Keratinocyte (primary cell): Measurements from ENCODE around the gene PRPF6.

Experiments
- CTCF ChIP-seq, 3 experiments: IDR thresholded peaks in 1 of 3; conservative IDR thresholded peaks in 1 of 3; optimal IDR thresholded peaks in 1 of 3; 2 replicates in 2 of 3; 3 replicates in 1 of 3; pipeline versions ENCODE3 to v1.5.1; 2011; ENCODE audit warnings: low read length in 3 of 3, mild to moderate bottlenecking in 3 of 3, moderate library complexity in 2 of 3, control low read depth in 1 of 3, inconsistent platforms in 1 of 3; ENCODE audit not compliant: insufficient read depth in 2 of 3; ENCODE audit errors: extremely low read depth in 1 of 3
- EZH2 ChIP-seq: IDR thresholded peaks from one replicate; pipeline ENCODE4 v1.6.1; 2012; ENCODE audit warnings: inconsistent platforms, mild to moderate bottlenecking, low read length, moderate library complexity

- TF ChIP-seq CTCF (optimal IDR thresholded peaks at IDR 0.05 in 1 of 3, IDR thresholded peaks at IDR 0.05 in 1 of 3, conservative IDR thresholded peaks at IDR 0.05 in 1 of 3; ENCODE audit: extremely low read depth in 1 of 3, insufficient read depth in 2 of 3, low read length in 3 of 3): no peak
- no peak for TF ChIP-seq EZH2
Observed at GRCh38 chr20:64009811-64010387, 29.0 kb downstream of the PRPF6 start.
